NCI-H345 treated with DMSO at 0.1 percent for 48 hours (cell line): ENCODE data around the gene USP22.

ENCODE experiments used
- DNase-seq: peaks from one replicate; lab custom pipeline; 2025; ENCODE audit not compliant: unreplicated experiment; lab: John Stamatoyannopoulos, UW

The USP22 gene

GRCh38 chr17:21002309-21003006, 40.4 kb downstream of the USP22 start:
- DNase-seq = no peak

GRCh38 chr17:21001813-21002221, 41.0 kb downstream of the USP22 start:
- DNase-seq = no peak

- no peak for DNase-seq
Measured at GRCh38 chr17:21001111-21001812, 41.5 kb downstream of the USP22 start.

GRCh38 chr17:20999841-21000532, 42.8 kb downstream of the USP22 start:
- DNase-seq = no peak

GRCh38 chr17:20999044-20999573, 43.7 kb downstream of the USP22 start:
- no peak for DNase-seq

- DNase-seq = no peak
Measured at GRCh38 chr17:20998571-20999043, 44.2 kb downstream of the USP22 start.

- no peak for DNase-seq
Measured at GRCh38 chr17:20997711-20998570, 44.9 kb downstream of the USP22 start.

GRCh38 chr17:20996724-20997615, 45.8 kb downstream of the USP22 start:
- no peak for DNase-seq

GRCh38 chr17:20995873-20996723, 46.7 kb downstream of the USP22 start:
- no peak for DNase-seq

- DNase-seq = no peak
Measured at GRCh38 chr17:20995164-20995872, 47.5 kb downstream of the USP22 start.

GRCh38 chr17:20994779-20995149, 48.0 kb downstream of the USP22 start:
- DNase-seq = no peak

GRCh38 chr17:20993863-20994778, 48.7 kb downstream of the USP22 start:
- no peak for DNase-seq

- DNase-seq = peak; percentile 3
Measured at GRCh38 chr17:20992987-20993862, 49.6 kb downstream of the USP22 start.

GRCh38 chr17:20992416-20992815, 50.4 kb downstream of the USP22 start:
- no peak for DNase-seq

GRCh38 chr17:20991276-20992037, 51.4 kb downstream of the USP22 start:
- no peak for DNase-seq
